SU-DHL-6 (cell line): ENCODE measurements around the gene GNAO1.

Source experiments
- H2AFZ ChIP-seq: fragments of 200-600 bp; sonication (generic); 2 replicates; pipeline ENCODE4 v1.6.1; 2014; ENCODE audit warnings: low read depth, mild to moderate bottlenecking, moderate library complexity, mixed read lengths, antibody characterized with exemption, low read length; ENCODE audit not compliant: severe bottlenecking
- H3F3A ChIP-seq: fragments of 200-600 bp; shearing (Covaris generic); 2 replicates; pipeline ENCODE4 v1.6.0; 2016; ENCODE audit warnings: antibody characterized with exemption, mild to moderate bottlenecking; ENCODE audit not compliant: insufficient read depth
- H3K27ac ChIP-seq: fragments of 200-600 bp; sonication (generic); 2 replicates; pipeline ENCODE4 v1.5.1; 2016; ENCODE audit warnings: low read depth, mild to moderate bottlenecking, low read length, moderate library complexity, mixed read lengths
- H3K27me3 ChIP-seq: fragments of 200-600 bp; sonication (generic), shearing (Covaris generic); 2 replicates; pipeline ENCODE4 v1.6.0; 2014; ENCODE audit warnings: mild to moderate bottlenecking, low read length
- H3K36me3 ChIP-seq: fragments of 200-600 bp; sonication (generic); 2 replicates; pipeline ENCODE4 v1.6.1; 2014; ENCODE audit warnings: mild to moderate bottlenecking, low read length, mixed read lengths
- H3K4me2 ChIP-seq: fragments of 300-600, 200-600 bp; shearing (Covaris generic), sonication (generic); 2 replicates; pipeline ENCODE4 v1.6.0; 2014; ENCODE audit warnings: low read length, low read depth, mild to moderate bottlenecking; ENCODE audit not compliant: poor library complexity, severe bottlenecking
- H3K4me3 ChIP-seq: fragments of 200-600 bp; sonication (generic); 2 replicates; pipeline ENCODE4 v1.5.1; 2014; ENCODE audit warnings: antibody characterized with exemption, low read length, mild to moderate bottlenecking, mixed read lengths; ENCODE audit not compliant: insufficient read depth, poor library complexity, severe bottlenecking
- H3K79me2 ChIP-seq: fragments of 200-600 bp; sonication (generic); 2 replicates; pipeline ENCODE4 v1.6.1; 2014; ENCODE audit warnings: mild to moderate bottlenecking, low read length, moderate library complexity; ENCODE audit not compliant: insufficient read depth
- H3K9ac ChIP-seq: fragments of 200-600 bp; sonication (generic); 2 replicates; pipeline ENCODE4 v1.7.0; 2014; ENCODE audit warnings: mild to moderate bottlenecking, low read length
- H3K9me2 ChIP-seq: fragments of 200-600 bp; sonication (generic); replicated peaks from 2 replicates; pipeline ENCODE4 v1.6.1; 2014; ENCODE audit warnings: low read length; ENCODE audit not compliant: insufficient read depth
- H3K9me3 ChIP-seq: fragments of 200-600 bp; sonication (generic); 2 replicates; pipeline ENCODE4 v1.6.1; 2014; ENCODE audit warnings: low read length, mixed read lengths; ENCODE audit not compliant: insufficient read depth
- H4K20me1 ChIP-seq: fragments of 200-600 bp; sonication (generic); 2 replicates; pipeline ENCODE4 v1.6.1; 2014; ENCODE audit warnings: low read depth, mild to moderate bottlenecking, antibody characterized with exemption, low read length, moderate library complexity, mixed read lengths
- EZH2phosphoT487 ChIP-seq: fragments of 200-600 bp; sonication (generic), shearing (Covaris generic); conservative IDR thresholded peaks from 2 replicates; pipeline ENCODE4 v1.6.1; 2018; ENCODE audit warnings: mild to moderate bottlenecking, antibody characterized with exemption, low read length, moderate library complexity, mixed read lengths
- TF ChIP-seq, protein P1 (sequence below): fragments of 200-600 bp; sonication (generic); IDR thresholded peaks from one replicate; pipeline ENCODE4 v1.5.1; 2017; ENCODE audit warnings: antibody characterized with exemption, mild to moderate bottlenecking, low read length, moderate library complexity; ENCODE audit not compliant: insufficient read depth, poor library complexity, severe bottlenecking

The GNAO1 gene

DNA sequence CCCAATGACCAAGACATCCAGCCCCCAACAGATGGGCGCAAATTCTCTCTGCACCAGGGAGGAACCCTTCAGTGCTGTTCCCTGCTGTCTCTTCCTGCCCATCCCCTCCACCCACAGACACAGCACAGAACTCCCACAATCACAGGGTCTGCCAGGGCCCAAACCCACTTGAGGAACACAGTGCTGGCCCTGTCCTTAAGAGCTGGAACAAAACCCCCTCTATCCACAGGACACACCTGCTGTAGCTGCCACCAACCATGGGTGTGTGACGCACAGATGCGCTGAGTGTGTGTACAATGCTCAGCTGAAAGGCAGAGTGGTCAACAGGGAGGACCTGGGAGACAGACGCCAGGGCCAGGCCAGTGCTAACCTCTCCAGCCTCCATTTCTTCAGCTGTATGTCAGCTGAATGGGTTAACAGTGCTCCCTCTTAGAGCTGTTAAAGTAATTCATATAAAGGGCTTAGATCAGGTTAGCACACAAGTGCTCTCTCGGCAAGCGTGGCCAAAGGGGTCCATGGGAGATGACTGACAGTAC lies 172.0 kb downstream of the GNAO1 start:
- Histone ChIP-seq H3K9ac (no peak overlapping the region), H4K20me1 (no peaks in the 10 kb centered on the region), H3F3A (no peaks in the 10 kb centered on the region; the same call in 1 of the 2 replicates), H3K36me3 (no peaks in the 10 kb centered on the region; the same call in 1 of the 2 replicates), H3K9me3 (no peaks in the 10 kb centered on the region), H3K79me2 (no peaks in the 10 kb centered on the region), H3K9me2 (no peaks in the 10 kb centered on the region), H3K4me3 (no peak overlapping the region), H2AFZ (no peak overlapping the region), H3K27me3 (no peaks in the 10 kb centered on the region), H3K27ac (no peak overlapping the region), H3K4me2 (no peak overlapping the region)
- TF ChIP-seq EZH2phosphoT487, result no peak
- TF ChIP-seq, protein P1, sequence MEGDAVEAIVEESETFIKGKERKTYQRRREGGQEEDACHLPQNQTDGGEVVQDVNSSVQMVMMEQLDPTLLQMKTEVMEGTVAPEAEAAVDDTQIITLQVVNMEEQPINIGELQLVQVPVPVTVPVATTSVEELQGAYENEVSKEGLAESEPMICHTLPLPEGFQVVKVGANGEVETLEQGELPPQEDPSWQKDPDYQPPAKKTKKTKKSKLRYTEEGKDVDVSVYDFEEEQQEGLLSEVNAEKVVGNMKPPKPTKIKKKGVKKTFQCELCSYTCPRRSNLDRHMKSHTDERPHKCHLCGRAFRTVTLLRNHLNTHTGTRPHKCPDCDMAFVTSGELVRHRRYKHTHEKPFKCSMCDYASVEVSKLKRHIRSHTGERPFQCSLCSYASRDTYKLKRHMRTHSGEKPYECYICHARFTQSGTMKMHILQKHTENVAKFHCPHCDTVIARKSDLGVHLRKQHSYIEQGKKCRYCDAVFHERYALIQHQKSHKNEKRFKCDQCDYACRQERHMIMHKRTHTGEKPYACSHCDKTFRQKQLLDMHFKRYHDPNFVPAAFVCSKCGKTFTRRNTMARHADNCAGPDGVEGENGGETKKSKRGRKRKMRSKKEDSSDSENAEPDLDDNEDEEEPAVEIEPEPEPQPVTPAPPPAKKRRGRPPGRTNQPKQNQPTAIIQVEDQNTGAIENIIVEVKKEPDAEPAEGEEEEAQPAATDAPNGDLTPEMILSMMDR, result no peak

DNA sequence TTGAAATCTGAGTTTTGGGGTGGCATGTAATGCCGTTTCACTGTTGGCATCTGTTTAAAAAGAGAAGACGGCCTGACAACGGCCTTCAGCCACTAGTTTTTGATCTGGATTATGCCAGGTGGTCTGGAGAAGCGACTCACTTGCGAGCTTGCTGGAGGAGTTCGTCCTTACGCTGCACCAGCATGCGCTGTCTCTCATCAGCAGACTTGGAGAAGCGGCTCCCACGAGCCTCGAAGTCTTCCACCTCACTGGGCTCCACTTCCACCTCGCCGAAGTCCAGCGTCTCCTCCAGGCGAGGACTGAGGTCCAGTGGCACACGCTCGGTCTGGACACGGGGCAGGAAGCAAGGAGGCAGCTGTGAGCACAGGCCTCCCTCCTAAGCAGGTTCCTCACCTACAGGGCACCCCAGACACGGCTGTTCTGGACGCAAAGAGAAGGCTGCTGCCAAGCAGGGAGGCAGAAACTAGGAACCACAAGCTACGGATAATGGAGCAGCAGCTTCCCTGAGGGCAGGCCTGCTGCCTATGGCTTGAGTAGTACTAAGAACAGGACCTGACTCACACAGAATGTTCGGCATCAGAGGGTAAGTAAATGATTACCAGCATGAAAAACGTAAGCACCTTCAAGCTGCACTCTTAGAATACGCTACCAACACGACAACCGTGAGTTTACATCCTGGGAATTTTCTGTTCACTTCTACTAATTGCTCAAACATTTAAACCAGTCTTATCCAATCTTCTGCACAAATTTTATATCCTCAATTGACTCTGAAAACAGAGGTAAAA lies 172.7 kb downstream of the GNAO1 start:
- TF ChIP-seq, protein P1, result no peak
- TF ChIP-seq EZH2phosphoT487, result no peak
- no peaks in the 10 kb centered on the region; the same call in 1 of the 2 replicates for H3F3A ChIP-seq
- no peak overlapping the region for H3K4me3 ChIP-seq
- H4K20me1 ChIP-seq, result no peaks in the 10 kb centered on the region
- H3K9ac ChIP-seq, result no peak overlapping the region
- H3K79me2 ChIP-seq, result no peaks in the 10 kb centered on the region
- no peaks in the 10 kb centered on the region for H3K9me2 ChIP-seq
- no peak overlapping the region for H2AFZ ChIP-seq
- H3K36me3 ChIP-seq, result no peaks in the 10 kb centered on the region; the same call in 1 of the 2 replicates
- no peaks in the 10 kb centered on the region for H3K9me3 ChIP-seq
- no peak overlapping the region for H3K27ac ChIP-seq
- H3K27me3 ChIP-seq, result no peaks in the 10 kb centered on the region
- no peak overlapping the region for H3K4me2 ChIP-seq

GRCh38 chr16:56364865-56365264 lies 173.6 kb downstream of the GNAO1 start:
- Histone ChIP-seq H3F3A (no peaks in the 10 kb centered on the region), H3K9me2 (no peaks in the 10 kb centered on the region), H3K4me2 (no peak overlapping the region), H3K27ac (no peak overlapping the region), H3K9me3 (no peaks in the 10 kb centered on the region), H3K79me2 (no peaks in the 10 kb centered on the region), H4K20me1 (no peaks in the 10 kb centered on the region), H3K27me3 (no peaks in the 10 kb centered on the region), H3K36me3 (no peaks in the 10 kb centered on the region; the same call in 1 of the 2 replicates), H2AFZ (no peak overlapping the region), H3K4me3 (no peak overlapping the region), H3K9ac (no peak overlapping the region)
- TF ChIP-seq, protein P1, result no peak
- TF ChIP-seq EZH2phosphoT487, result no peak
